Measurements from ENCODE around the gene PPP3CA.

GRCh38 chr4:101254776-101255175 is 92.5 kb downstream of the PPP3CA start:
- no peak for TF ChIP-seq EZH2phosphoT487 (IDR thresholded peaks at IDR 0.05; ENCODE audit: insufficient read depth, low read depth)
- TF ChIP-seq EZH2 (IDR thresholded peaks at IDR 0.05; ENCODE audit: insufficient read depth, poor library complexity, severe bottlenecking), result no peak
